Mesenchymal stem cell (in vitro differentiated cells and primary cell): ENCODE data around the gene CARD19.

ENCODE experiments used
- DNase-seq: peaks from one replicate; pipeline ENCODE4 v3.0.0-alpha.2; 2013
- H2AFZ ChIP-seq: one replicate; pipeline ENCODE4 v1.6.1; 2013; ENCODE audit warnings: low read depth, mild to moderate bottlenecking, control low read depth, inconsistent platforms, low read length, moderate library complexity
- H2AK5ac ChIP-seq: 2 replicates; pipeline ENCODE4 v1.6.1; 2013; ENCODE audit warnings: low read length, moderate library complexity, mild to moderate bottlenecking, inconsistent platforms; ENCODE audit not compliant: severe bottlenecking
- H2BK120ac ChIP-seq: one replicate; pipeline ENCODE4 v1.6.1; 2013; ENCODE audit warnings: low read depth, mild to moderate bottlenecking, inconsistent platforms, low read length, moderate library complexity
- H2BK12ac ChIP-seq, 2 experiments: one replicate each; pipeline ENCODE4 v1.6.1; 2013; ENCODE audit warnings: inconsistent platforms in 2 of 2, low read length in 2 of 2, mild to moderate bottlenecking in 2 of 2, moderate library complexity in 2 of 2, control low read depth in 1 of 2
- H2BK15ac ChIP-seq: one replicate; pipeline ENCODE4 v1.6.1; 2013; ENCODE audit warnings: mild to moderate bottlenecking, low read depth, inconsistent platforms; ENCODE audit not compliant: poor library complexity, severe bottlenecking
- H2BK5ac ChIP-seq: 2 replicates; pipeline ENCODE4 v1.6.1; 2013; ENCODE audit warnings: low read depth, mild to moderate bottlenecking, low read length, control low read depth, inconsistent platforms; ENCODE audit not compliant: poor library complexity, severe bottlenecking
- H3K14ac ChIP-seq, 2 experiments: one replicate each; pipeline ENCODE4 v1.6.1; 2013; ENCODE audit warnings: inconsistent platforms in 2 of 2, low read length in 2 of 2, control low read depth in 1 of 2, mild to moderate bottlenecking in 1 of 2, moderate library complexity in 1 of 2
- H3K18ac ChIP-seq, 2 experiments: one replicate each; pipeline ENCODE4 v1.6.1; 2013; ENCODE audit warnings: inconsistent platforms in 2 of 2, low read length in 2 of 2, control low read depth in 1 of 2, low read depth in 1 of 2, mild to moderate bottlenecking in 1 of 2
- H3K23ac ChIP-seq, 2 experiments: one replicate each; pipeline ENCODE4 v1.6.1; 2013; ENCODE audit warnings: inconsistent platforms in 2 of 2, low read length in 2 of 2, mild to moderate bottlenecking in 2 of 2, moderate library complexity in 2 of 2, control low read depth in 1 of 2
- H3K27ac ChIP-seq: 2 replicates; pipeline ENCODE4 v1.5.1; 2013; ENCODE audit warnings: mild to moderate bottlenecking, moderate library complexity, low read length, control low read depth, inconsistent platforms; ENCODE audit not compliant: poor library complexity, severe bottlenecking
- H3K27me3 ChIP-seq, 2 experiments: 2 replicates each; pipeline versions ENCODE4 v1.6.1 to v1.7.0; 2013; ENCODE audit warnings: low read length in 2 of 2, mild to moderate bottlenecking in 2 of 2, moderate library complexity in 2 of 2, control low read depth in 1 of 2, inconsistent platforms in 1 of 2; ENCODE audit not compliant: control insufficient read depth in 1 of 2, insufficient read depth in 1 of 2
- H3K36me3 ChIP-seq, 2 experiments: 2 replicates each; pipeline versions ENCODE4 v1.6.1 to v1.7.0; 2013; ENCODE audit warnings: low read length in 2 of 2, control low read depth in 1 of 2, inconsistent platforms in 1 of 2, low read depth in 1 of 2, mild to moderate bottlenecking in 1 of 2; ENCODE audit not compliant: insufficient read depth in 2 of 2, control insufficient read depth in 1 of 2
- H3K4ac ChIP-seq, 2 experiments: one replicate each; pipeline ENCODE4 v1.6.1; 2013; ENCODE audit warnings: inconsistent platforms in 2 of 2, low read length in 2 of 2, mild to moderate bottlenecking in 2 of 2, moderate library complexity in 2 of 2, control low read depth in 1 of 2, low read depth in 1 of 2
- H3K4me1 ChIP-seq: 2 replicates; pipeline ENCODE4 v1.6.1; 2013; ENCODE audit warnings: low read depth, low read length, control low read depth; ENCODE audit not compliant: control insufficient read depth, insufficient read depth
- H3K4me2 ChIP-seq: 2 replicates; pipeline ENCODE4 v1.6.1; 2013; ENCODE audit warnings: low read length, mild to moderate bottlenecking, inconsistent platforms; ENCODE audit not compliant: poor library complexity, severe bottlenecking
- H3K4me3 ChIP-seq, 2 experiments: 2 replicates each; pipeline versions ENCODE4 v1.5.1 to v1.7.0; 2013; ENCODE audit warnings: low read length in 2 of 2, mild to moderate bottlenecking in 2 of 2, control low read depth in 1 of 2, low read depth in 1 of 2; ENCODE audit not compliant: insufficient read depth in 1 of 2
- H3K79me1 ChIP-seq: replicated peaks from 2 replicates; pipeline ENCODE4 v1.6.1; 2013; ENCODE audit warnings: mild to moderate bottlenecking, control low read depth, low read length, inconsistent platforms; ENCODE audit not compliant: poor library complexity, severe bottlenecking
- H3K9ac ChIP-seq: 2 replicates; pipeline ENCODE4 v1.7.0; 2013; ENCODE audit warnings: mild to moderate bottlenecking, low read length, moderate library complexity
- H3K9me3 ChIP-seq: 2 replicates; pipeline ENCODE4 v1.7.0; 2013; ENCODE audit warnings: mild to moderate bottlenecking, low read length; ENCODE audit not compliant: control insufficient read depth
- H4K8ac ChIP-seq: one replicate; pipeline ENCODE4 v1.6.1; 2013; ENCODE audit warnings: inconsistent platforms, mild to moderate bottlenecking, low read length, moderate library complexity
- H4K91ac ChIP-seq: one replicate; pipeline ENCODE4 v1.6.1; 2013; ENCODE audit warnings: mild to moderate bottlenecking, low read length, inconsistent platforms
- WGBS: methylation state at CpG from one replicate; pipeline ENCODE4 v1.1.7; 2013; ENCODE audit warnings: mixed read lengths; 5-methylcytosine and 5-hydroxymethylcytosine counted together

CARD19 gene

GRCh38 chr9:93050231-93050630 lies 45.8 kb upstream of the CARD19 start:
- H3K36me3 ChIP-seq: no peaks in the 10 kb centered on the region
- DNase-seq: no peak
- H3K14ac ChIP-seq: no peak overlapping the region
- peaks cover 5% of the 10 kb centered on the region for H3K9me3 ChIP-seq
- no peak overlapping the region for H3K23ac ChIP-seq
- H2AK5ac ChIP-seq: no peak overlapping the region
- no peak overlapping the region for H3K4me3 ChIP-seq
- H3K4me1 ChIP-seq: no peaks in the 10 kb centered on the region
- no peak overlapping the region for H2BK12ac ChIP-seq
- no peak overlapping the region for H3K9ac ChIP-seq
- H3K27me3 ChIP-seq: peaks cover 11 to 18% of the 10 kb centered on the region in 2 experiments
- 93% methylated on average over 4 of the region's 4 CpGs for WGBS
- no peak overlapping the region for H3K4ac ChIP-seq
- no peak overlapping the region for H2BK120ac ChIP-seq
- H2AFZ ChIP-seq: no peak overlapping the region
- no peaks in the 10 kb centered on the region for H3K79me1 ChIP-seq
- H3K27ac ChIP-seq: no peak overlapping the region
- no peak overlapping the region for H4K8ac ChIP-seq
- H3K4me2 ChIP-seq: no peak overlapping the region
- H2BK5ac ChIP-seq: no peak overlapping the region
- H2BK15ac ChIP-seq: no peak overlapping the region
- H3K18ac ChIP-seq: no peak overlapping the region
- H4K91ac ChIP-seq: no peak overlapping the region

GRCh38 chr9:93051680-93052089 lies 44.3 kb upstream of the CARD19 start:
- Histone ChIP-seq H3K14ac (no peak overlapping the region), H3K23ac (no peak overlapping the region), H3K4me3 (no peak overlapping the region), H3K27me3 (peaks cover 10 to 18% of the 10 kb centered on the region in 2 experiments), H4K91ac (no peak overlapping the region), H3K36me3 (no peaks in the 10 kb centered on the region), H3K79me1 (no peaks in the 10 kb centered on the region), H3K4ac (no peak overlapping the region), H3K4me2 (no peak overlapping the region), H4K8ac (no peak overlapping the region), H2BK120ac (no peak overlapping the region), H3K4me1 (no peaks in the 10 kb centered on the region), H2AFZ (no peak overlapping the region), H3K9ac (no peak overlapping the region), H2BK15ac (no peak overlapping the region), H3K27ac (no peak overlapping the region), H3K9me3 (no peaks in the 10 kb centered on the region), H2BK12ac (no peak overlapping the region), H3K18ac (no peak overlapping the region), H2BK5ac (no peak overlapping the region), H2AK5ac (no peak overlapping the region)
- no peak for DNase-seq
- 59% methylated on average over 6 of the region's 6 CpGs for WGBS

DNA sequence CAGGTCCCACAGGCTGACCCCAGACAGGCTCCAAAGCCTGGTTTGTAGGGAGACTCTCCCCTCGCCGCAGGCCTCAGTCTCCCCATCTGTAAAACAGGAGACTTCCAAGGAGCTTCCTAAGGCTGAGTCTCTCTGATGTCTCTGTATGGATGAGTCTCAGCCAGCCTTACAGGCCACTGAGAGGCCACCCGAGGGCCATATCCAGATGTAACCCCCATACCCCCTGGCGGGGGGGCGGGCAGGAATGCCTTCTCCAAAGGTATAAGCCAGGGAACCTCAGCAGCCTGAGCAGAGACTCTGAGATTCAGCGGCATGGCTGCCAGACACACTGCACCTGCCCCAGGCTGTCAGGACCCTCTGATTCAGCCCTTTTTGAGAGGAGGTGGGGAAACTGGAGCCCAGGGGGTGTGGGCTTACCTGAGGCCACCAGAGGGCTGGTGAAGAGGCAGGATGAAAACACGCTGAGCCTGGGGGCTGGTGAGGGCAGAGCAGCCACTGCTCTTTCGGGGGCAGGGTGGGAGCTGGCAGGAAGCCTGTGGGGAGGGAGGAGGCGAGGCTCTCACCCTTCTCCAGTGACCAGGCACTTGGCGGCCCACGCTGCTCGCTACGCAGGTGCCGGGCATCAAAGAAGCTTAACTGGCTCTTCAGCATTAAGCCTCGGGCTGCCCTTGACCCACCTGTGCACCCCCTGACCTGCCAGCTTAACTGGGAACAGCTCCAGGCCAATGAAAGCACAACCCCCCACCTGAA lies 43.1 kb upstream of the CARD19 start:
- no peak overlapping the region for H3K4me3 ChIP-seq
- H2BK12ac ChIP-seq: no peak overlapping the region
- WGBS: 70% methylated on average over 15 of the region's 15 CpGs
- no peak overlapping the region for H3K27ac ChIP-seq
- H3K4me2 ChIP-seq: no peak overlapping the region
- H2BK15ac ChIP-seq: no peak overlapping the region
- no peak overlapping the region for H3K18ac ChIP-seq
- no peak overlapping the region for H2AFZ ChIP-seq
- no peak overlapping the region for H3K23ac ChIP-seq
- H3K36me3 ChIP-seq: peaks cover 0 to 3% of the 10 kb centered on the region in 2 experiments
- peaks cover 3 to 24% of the 10 kb centered on the region in 2 experiments for H3K27me3 ChIP-seq
- H3K4me1 ChIP-seq: peaks cover under 1% of the 10 kb centered on the region
- H3K14ac ChIP-seq: peak overlapping the region in 1 of 2 experiments; percentile 36
- H2BK5ac ChIP-seq: no peak overlapping the region
- no peak overlapping the region for H3K4ac ChIP-seq
- no peak overlapping the region for H3K9ac ChIP-seq
- DNase-seq: no peak
- no peaks in the 10 kb centered on the region for H3K9me3 ChIP-seq
- no peaks in the 10 kb centered on the region for H3K79me1 ChIP-seq
- H2AK5ac ChIP-seq: no peak overlapping the region
- H2BK120ac ChIP-seq: no peak overlapping the region
- no peak overlapping the region for H4K91ac ChIP-seq
- H4K8ac ChIP-seq: no peak overlapping the region

- no peak overlapping the region for H2AK5ac ChIP-seq
- peaks cover 3 to 26% of the 10 kb centered on the region in 2 experiments for H3K27me3 ChIP-seq
- peaks cover 9% of the 10 kb centered on the region for H3K4me1 ChIP-seq
- no peak overlapping the region for H2BK120ac ChIP-seq
- H3K18ac ChIP-seq: no peak overlapping the region
- no peaks in the 10 kb centered on the region for H3K9me3 ChIP-seq
- DNase-seq: no peak
- H3K23ac ChIP-seq: no peak overlapping the region
- H3K14ac ChIP-seq: no peak overlapping the region
- H2BK12ac ChIP-seq: no peak overlapping the region
- H3K27ac ChIP-seq: no peak overlapping the region
- H4K91ac ChIP-seq: no peak overlapping the region
- H3K79me1 ChIP-seq: no peaks in the 10 kb centered on the region
- H3K4me3 ChIP-seq: no peak overlapping the region
- peaks cover 0 to 3% of the 10 kb centered on the region in 2 experiments for H3K36me3 ChIP-seq
- no peak overlapping the region for H3K9ac ChIP-seq
- no peak overlapping the region for H4K8ac ChIP-seq
- no peak overlapping the region for H3K4ac ChIP-seq
- no peak overlapping the region for H2AFZ ChIP-seq
- H2BK5ac ChIP-seq: no peak overlapping the region
- WGBS: 82% methylated on average over 5 of the region's 5 CpGs
- H3K4me2 ChIP-seq: no peak overlapping the region
- no peak overlapping the region for H2BK15ac ChIP-seq
Measured at GRCh38 chr9:93053781-93054331, 42.2 kb upstream of the CARD19 start.
